Pancreas (tissue), 10 donors: ENCODE data around the gene HOXA10. TPM values are rescaled to one million over a fixed set of nuclear protein-coding genes. Genes with fewer than 3 reads are reported as not detected.

Experiments
- ATAC-seq, 4 donors: fragments of 200-7000 bp; cut with Tn5 transposase; one replicate each; pipeline versions ENCODE4 v1.8.0 to v1.9.1; 2020; ENCODE audit warnings: mild to moderate bottlenecking in 4 of 4, moderate library complexity in 4 of 4
- DNase-seq, 6 donors: peaks; one replicate each; pipeline ENCODE4 v3.0.0-alpha.2; 2020
- FAIRE-seq: peaks from 2 replicates; lab custom pipeline; 2012; peaks lifted over from hg19 to GRCh38; lab: Jason Lieb, UNC
- H3K27ac ChIP-seq, 4 donors: fragments of 200-600 bp; sonication (generic); 1 replicate in 3 of 4; 2 replicates in 1 of 4; pipeline versions ENCODE4 v1.5.0 to v1.8.0; 2020
- H3K27me3 ChIP-seq, 4 donors: fragments of 200-600 bp; one replicate each; pipeline ENCODE4 v1.8.0; 2021
- H3K36me3 ChIP-seq, 3 donors: fragments of 200-600 bp; sonication (generic) in 1 of 3; one replicate each; pipeline versions ENCODE4 v1.5.0 to v1.8.0; 2020 to 2021
- H3K4me1 ChIP-seq, 3 donors: fragments of 200-600 bp; one replicate each; pipeline ENCODE4 v1.8.0; 2021
- H3K4me3 ChIP-seq, 4 donors: fragments of 200-600 bp; sonication (generic) in 2 of 4; one replicate each; pipeline versions ENCODE4 v1.5.0 to v1.8.0; 2020 to 2021
- H3K9me3 ChIP-seq, 4 donors: fragments of 200-600 bp; one replicate each; pipeline ENCODE4 v1.8.0; 2021
- CTCF ChIP-seq, 4 donors: fragments of 200-600 bp; sonication (generic) in 3 of 4; IDR thresholded peaks; one replicate each; pipeline versions ENCODE4 v1.5.0 to v1.8.0; 2021; ENCODE audit warnings: antibody characterized with exemption in 4 of 4
- WGBS, 2 donors: extraction: QIAGEN DNeasy Blood & Tissue Kit; methylation state at CpG; one replicate each; pipeline ENCODE4 v1.1.7; 2013; 5-methylcytosine and 5-hydroxymethylcytosine counted together
- intact Hi-C, 3 donors: fragments of 100-400 bp; cut with DNase I; formaldehyde crosslinking; loops; one replicate each; pipeline versions ENCODE4 v1.11.1 to v1.14.2; 2022
- polyA plus RNA-seq, 2 donors: library from polyadenylated mRNA; stranded (reverse); fragments of 200-250 nt; gene quantifications; one replicate each; pipeline ENCODE4 v1.2.3, GENCODE V29; 2013
- total RNA-seq, 6 donors: library from RNA; stranded (reverse); fragmentation: NEBNext Ultra II Directional in 4 of 6; extraction: Animal tissue kit (Norgen Biotek cat#: 25700) in 4 of 6; gene quantifications; one replicate each; pipeline versions ENCODE4 v1.2.1 to v1.2.4, GENCODE V29; 2021 to 2023
- donor health status: healthy with polysubstance abuse.
- donor health status: DM: no; HTN: no; CAD: no; lungs with moderate emphysema.
- donor health status: DM: no; HTN: no; CAD: no.
- donor health status: control.
- donor health status: control.
- donor health status: Bipolar disorder and iron deficiency.
- donor health status: DM: yes; HTN: yes; CAD: no.
- donor health status: DM: no; HTN: no; CAD: no.
- donor health status: DM: no; HTN: no; CAD: no.
- donor health status: DM: yes; HTN: yes; CAD: no.

The HOXA10 gene
- total and polyA plus RNA-seq, 8 donors = 0.09 to 0.18 (median 0.14) TPM; not detected in 4

GRCh38 chr7:27157702-27158431 is 16.3 kb downstream of the HOXA10 start:
- Histone ChIP-seq H3K36me3 (no peaks in the 10 kb centered on the region), H3K27ac (no peak overlapping the region), H3K4me3 (no peak overlapping the region), H3K4me1 (peaks cover 0 to 5% (median 4%) of the 10 kb centered on the region in 3 donors), H3K9me3 (no peaks in the 10 kb centered on the region), H3K27me3 (peaks cover 15 to 80% (median 36%) of the 10 kb centered on the region in 4 donors)
- WGBS, 2 donors = 11 to 12% methylated on average over 30 of the region's 30 CpGs
- ATAC-seq (no peak), DNase-seq (peak in 3 of 6 donors; percentile 3 to 61 (median 6)), FAIRE-seq (no peak)
- no peak for TF ChIP-seq CTCF (IDR thresholded peaks at IDR 0.05)
- intact Hi-C loops = loop anchor here in 1 of 3 donors (10.0 kb wide), 1 partner anchor 1303 kb away; no protein-coding TSS in a partner anchor

- Histone ChIP-seq H3K4me1 (peaks cover 0 to 5% (median 4%) of the 10 kb centered on the region in 3 donors), H3K27ac (no peak overlapping the region), H3K4me3 (peak overlapping the region in 1 of 4 donors; percentile 29), H3K27me3 (peaks cover 15 to 88% (median 38%) of the 10 kb centered on the region in 4 donors), H3K9me3 (no peaks in the 10 kb centered on the region), H3K36me3 (no peaks in the 10 kb centered on the region)
- WGBS, 2 donors = 8 to 13% methylated on average over 29 to 30 of the region's 30 CpGs
- intact Hi-C loops = loop anchor here in 1 of 3 donors (10.0 kb wide), 1 partner anchor 1302 kb away; no protein-coding TSS in a partner anchor
- DNase-seq (peak in 4 of 6 donors; percentile 0 to 69 (median 4)), FAIRE-seq (no peak), ATAC-seq (no peak)
- no peak for TF ChIP-seq CTCF (IDR thresholded peaks at IDR 0.05)
Observed at GRCh38 chr7:27156916-27157701, 17.0 kb downstream of the HOXA10 start.

GRCh38 chr7:27156508-27156898 is 17.6 kb downstream of the HOXA10 start, which contains the start of gene HOXA7:
Gene HOXA7, minus strand, starts transcription at chr7:27156675. Its CDS starts 130 bp downstream, at chr7:27156545.
- intact Hi-C loops = loop anchor here in 1 of 3 donors (10.0 kb wide), 1 partner anchor 1302 kb away; no protein-coding TSS in a partner anchor
- FAIRE-seq = no peak
- ATAC-seq = no peak
- H3K27me3 ChIP-seq = peaks cover 15 to 82% (median 39%) of the 10 kb centered on the region in 4 donors
- DNase-seq = peak in 4 of 6 donors; percentile 1 to 59 (median 34)
- no peak within 1 kb of the TSS for H3K27ac ChIP-seq
- WGBS, 2 donors = 5 to 7% methylated on average over 33 of the region's 33 CpGs
- peaks cover 0 to 5% (median 4%) of the 10 kb centered on the region in 3 donors for H3K4me1 ChIP-seq
- H3K9me3 ChIP-seq = no peaks in the 10 kb centered on the region
- H3K36me3 ChIP-seq = no peaks in the 10 kb centered on the region
- TF ChIP-seq CTCF (IDR thresholded peaks at IDR 0.05) = no peak
- H3K4me3 ChIP-seq = peak within 1 kb of the TSS in 1 of 4 donors; percentile 29

GRCh38 chr7:27155816-27156507 is 18.2 kb downstream of the HOXA10 start:
- no peak for TF ChIP-seq CTCF (IDR thresholded peaks at IDR 0.05)
- no peak for FAIRE-seq
- H3K4me3 ChIP-seq = peak overlapping the region in 1 of 4 donors; percentile 29
- no peak overlapping the region for H3K27ac ChIP-seq
- H3K4me1 ChIP-seq = peaks cover 0 to 9% (median 5%) of the 10 kb centered on the region in 3 donors
- 5 to 8% methylated on average over 58 to 63 of the region's 63 CpGs for WGBS, 2 donors
- no peak for ATAC-seq
- intact Hi-C loops = loop anchor here in 1 of 3 donors (10.0 kb wide), 1 partner anchor 1301 kb away; no protein-coding TSS in a partner anchor
- no peaks in the 10 kb centered on the region for H3K36me3 ChIP-seq
- DNase-seq = peak in 5 of 6 donors; percentile 1 to 62 (median 12)
- peaks cover 19 to 84% (median 39%) of the 10 kb centered on the region in 4 donors for H3K27me3 ChIP-seq
- H3K9me3 ChIP-seq = no peaks in the 10 kb centered on the region
